HG03025 (cell line): Measurements from ENCODE around the gene ARSB.
"Not testable (repeated sequence)": the region's sequence is repeated elsewhere in the genome, so short reads cannot be mapped to it uniquely, and the experiment has no call there.

Experiments
- ATAC-seq: cut with Tn5 transposase; IDR thresholded peaks from one replicate; pipeline ENCODE4 v1.9.1; 2021; ENCODE audit warnings: mild to moderate bottlenecking, moderate library complexity; ENCODE audit not compliant: unreplicated experiment, low FRiP score

ARSB gene

GRCh38 chr5:78958672-78959445 lies 26.3 kb downstream of the ARSB start:
- no peak for ATAC-seq

GRCh38 chr5:78956901-78957300 lies 28.2 kb downstream of the ARSB start:
- ATAC-seq: no peak

- no peak for ATAC-seq
These were observed 31.9 kb downstream of the ARSB start for GRCh38 chr5:78953092-78953800.

- ATAC-seq: no peak
These were observed 54.4 kb downstream of the ARSB start for GRCh38 chr5:78930721-78931120.

GRCh38 chr5:78929833-78930232 lies 55.3 kb downstream of the ARSB start:
- ATAC-seq: no peak

- ATAC-seq: no peak
These were observed 57.3 kb downstream of the ARSB start for GRCh38 chr5:78927657-78928282.

GRCh38 chr5:78926252-78926651 lies 58.9 kb downstream of the ARSB start:
- ATAC-seq: no peak

- no peak for ATAC-seq
These were observed 59.8 kb downstream of the ARSB start for GRCh38 chr5:78925129-78925876.

GRCh38 chr5:78923622-78923970 lies 61.5 kb downstream of the ARSB start:
- no peak for ATAC-seq

- ATAC-seq: no peak
These were observed 62.1 kb downstream of the ARSB start for GRCh38 chr5:78922879-78923621.

GRCh38 chr5:78920604-78921003 lies 64.5 kb downstream of the ARSB start:
- no peak for ATAC-seq

GRCh38 chr5:78919796-78920195 lies 65.3 kb downstream of the ARSB start:
- ATAC-seq: no peak

GRCh38 chr5:78916044-78916443 lies 69.1 kb downstream of the ARSB start:
- ATAC-seq: no peak

- ATAC-seq: no peak
These were observed 69.9 kb downstream of the ARSB start for GRCh38 chr5:78915170-78915569.

- ATAC-seq: no peak
These were observed 72.3 kb downstream of the ARSB start for GRCh38 chr5:78912811-78913210.

- no peak for ATAC-seq
These were observed 72.9 kb downstream of the ARSB start for GRCh38 chr5:78912085-78912771.

GRCh38 chr5:78909224-78909983 lies 75.7 kb downstream of the ARSB start:
- not testable (repeated sequence) for ATAC-seq

- ATAC-seq: no peak
These were observed 76.7 kb downstream of the ARSB start for GRCh38 chr5:78908173-78909061.
